GM19395 (cell line): ENCODE measurements around the gene CD1E.
"Not testable (repeated sequence)": the region's sequence is repeated elsewhere in the genome, so short reads cannot be mapped to it uniquely, and the experiment has no call there.

ENCODE experiments used
- ATAC-seq: cut with Tn5 transposase; IDR thresholded peaks from one replicate; pipeline ENCODE4 v1.9.1; 2021; ENCODE audit warnings: mild to moderate bottlenecking, moderate library complexity; ENCODE audit not compliant: unreplicated experiment

Gene CD1E

GRCh38 chr1:158353303-158354075 is at the start of gene CD1E:
Gene CD1E (plus strand): TSS chr1:158353894. CDS start chr1:158353989, 95 bp downstream.
- ATAC-seq = no peak

GRCh38 chr1:158310623-158311022 is 43.1 kb upstream of the CD1E start:
- ATAC-seq = peak; percentile 81

- ATAC-seq = peak; percentile 46
Measured at GRCh38 chr1:158311066-158311465, 42.6 kb upstream of the CD1E start.

- ATAC-seq = no peak
Measured at GRCh38 chr1:158323866-158324265, 29.8 kb upstream of the CD1E start.

GRCh38 chr1:158324395-158324794 is 29.3 kb upstream of the CD1E start:
- no peak for ATAC-seq

GRCh38 chr1:158327481-158327880 is 26.2 kb upstream of the CD1E start:
- no peak for ATAC-seq

GRCh38 chr1:158328426-158328825 is 25.3 kb upstream of the CD1E start:
- no peak for ATAC-seq

GRCh38 chr1:158329300-158329699 is 24.4 kb upstream of the CD1E start:
- ATAC-seq = no peak

GRCh38 chr1:158329733-158330132 is 24.0 kb upstream of the CD1E start:
- ATAC-seq = no peak

- ATAC-seq = no peak
Measured at GRCh38 chr1:158330391-158331105, 23.1 kb upstream of the CD1E start.

GRCh38 chr1:158331106-158331425 is 22.6 kb upstream of the CD1E start:
- ATAC-seq = no peak

GRCh38 chr1:158331481-158332150 is 22.1 kb upstream of the CD1E start, which contains the start of gene CD1B:
Gene CD1B (minus strand): TSS chr1:158331531. CDS start chr1:158331423, 108 bp downstream.
- ATAC-seq = no peak

GRCh38 chr1:158333405-158334155 is 20.1 kb upstream of the CD1E start:
- ATAC-seq = no peak

- no peak for ATAC-seq
Measured at GRCh38 chr1:158334526-158335212, 19.0 kb upstream of the CD1E start.

- ATAC-seq = no peak
Measured at GRCh38 chr1:158335213-158335532, 18.5 kb upstream of the CD1E start.

- not testable (repeated sequence) for ATAC-seq
Measured at GRCh38 chr1:158336413-158336812, 17.3 kb upstream of the CD1E start.

GRCh38 chr1:158348946-158349345 is 4.7 kb upstream of the CD1E start:
- not testable (repeated sequence) for ATAC-seq

- ATAC-seq = no peak
Measured at GRCh38 chr1:158354255-158354654, 561 bp downstream of the CD1E start.

- no peak for ATAC-seq
Measured at GRCh38 chr1:158355773-158356285, 2.1 kb downstream of the CD1E start.

GRCh38 chr1:158356616-158357015 is 2.9 kb downstream of the CD1E start:
- ATAC-seq = no peak
